GM23248 (cell line): ENCODE data around the gene IKBKG.

Experiments used
- EZH2 ChIP-seq: fragments of 200-600 bp; sonication (generic); IDR thresholded peaks from 2 replicates; pipeline ENCODE4 v1.6.1; 2018; ENCODE audit warnings: antibody characterized with exemption, mild to moderate bottlenecking; ENCODE audit not compliant: insufficient read depth, poor library complexity, severe bottlenecking
- EZH2phosphoT487 ChIP-seq: fragments of 200-600 bp; sonication (generic); IDR thresholded peaks from 2 replicates; pipeline ENCODE4 v1.6.1; 2018; ENCODE audit warnings: antibody characterized with exemption, moderate library complexity, mild to moderate bottlenecking, low read depth; ENCODE audit not compliant: insufficient read depth

DNA sequence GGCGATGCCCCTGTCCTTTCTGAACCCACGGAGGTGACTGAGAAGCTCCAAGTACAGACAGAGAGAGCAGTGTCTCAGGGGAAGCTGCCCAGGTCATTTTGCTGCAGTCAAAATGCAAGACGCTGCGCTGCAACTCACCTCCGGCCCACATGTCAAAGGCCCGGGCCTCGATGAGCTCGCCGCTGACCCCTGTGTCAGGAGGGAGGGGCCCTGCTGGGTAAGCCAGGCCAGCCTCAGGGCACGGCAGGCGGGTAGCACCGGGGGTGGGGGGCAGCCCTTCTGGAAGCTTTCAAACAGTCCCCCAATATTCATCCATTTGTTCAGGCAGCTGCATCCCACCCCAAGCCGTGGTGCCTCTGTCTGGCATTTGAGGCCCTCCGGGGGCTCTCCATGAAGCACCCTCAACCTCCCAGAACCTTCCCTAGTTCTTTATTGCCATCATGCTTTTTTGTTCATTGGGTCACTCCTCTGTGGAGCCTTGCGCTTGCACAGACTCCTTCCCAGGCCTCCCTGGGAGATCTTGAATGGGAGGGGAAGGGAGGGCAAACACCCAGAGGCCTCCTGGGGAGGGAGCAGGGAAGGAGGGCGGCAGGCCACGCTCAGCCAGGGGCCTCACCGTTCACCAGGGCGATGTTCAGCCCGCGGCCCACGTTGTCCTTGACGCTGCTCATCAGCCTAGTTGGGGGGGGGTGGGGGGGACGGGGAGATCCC is 39.6 kb upstream of the IKBKG start:
- TF ChIP-seq EZH2phosphoT487 (no peak), EZH2 (no peak)
